HG03439 (cell line): ENCODE data around the gene SLC39A1.

Source experiments
- ATAC-seq: cut with Tn5 transposase; IDR thresholded peaks from one replicate; pipeline ENCODE4 v1.9.1; 2021; ENCODE audit warnings: mild to moderate bottlenecking, moderate library complexity; ENCODE audit not compliant: unreplicated experiment

Gene SLC39A1

GRCh38 chr1:153953859-153954365, 9.4 kb downstream of the SLC39A1 start:
- ATAC-seq = no peak

GRCh38 chr1:153951801-153952200, 11.5 kb downstream of the SLC39A1 start:
- ATAC-seq = no peak

GRCh38 chr1:153951183-153951582, 12.2 kb downstream of the SLC39A1 start:
- no peak for ATAC-seq

GRCh38 chr1:153946622-153947241, 16.6 kb downstream of the SLC39A1 start, which contains the start of gene DENND4B:
TSS of gene DENND4B (minus strand) at chr1:153946718. CDS start at chr1:153944374, 2,344 bp downstream.
- ATAC-seq = peak; percentile 62

- peak; percentile 59 for ATAC-seq
Observed at GRCh38 chr1:153945795-153946621, 17.3 kb downstream of the SLC39A1 start.

GRCh38 chr1:153945131-153945794, 18.1 kb downstream of the SLC39A1 start:
- no peak for ATAC-seq

GRCh38 chr1:153944827-153945117, 18.6 kb downstream of the SLC39A1 start:
- ATAC-seq = no peak

- ATAC-seq = no peak
Observed at GRCh38 chr1:153944005-153944826, 19.1 kb downstream of the SLC39A1 start.

- ATAC-seq = no peak
Observed at GRCh38 chr1:153942766-153943549, 20.4 kb downstream of the SLC39A1 start.

GRCh38 chr1:153941826-153942725, 21.3 kb downstream of the SLC39A1 start:
- no peak for ATAC-seq

- no peak for ATAC-seq
Observed at GRCh38 chr1:153940756-153941155, 22.6 kb downstream of the SLC39A1 start.

GRCh38 chr1:153939476-153939875, 23.9 kb downstream of the SLC39A1 start:
- no peak for ATAC-seq

- ATAC-seq = no peak
Observed at GRCh38 chr1:153938996-153939395, 24.3 kb downstream of the SLC39A1 start.

GRCh38 chr1:153937331-153937730, 26.0 kb downstream of the SLC39A1 start:
- ATAC-seq = no peak

- no peak for ATAC-seq
Observed at GRCh38 chr1:153936011-153936802, 27.1 kb downstream of the SLC39A1 start.

GRCh38 chr1:153934746-153935145, 28.6 kb downstream of the SLC39A1 start:
- no peak for ATAC-seq

GRCh38 chr1:153933955-153934354, 29.4 kb downstream of the SLC39A1 start:
- ATAC-seq = no peak

GRCh38 chr1:153933430-153933829, 29.9 kb downstream of the SLC39A1 start:
- ATAC-seq = no peak
